Hepatocyte (in vitro differentiated cells): ENCODE data around the gene TBL1Y.

Source experiments
- EZH2 ChIP-seq: fragments of 200-600 bp; sonication (generic); IDR thresholded peaks from 2 replicates; pipeline ENCODE4 v1.6.1; 2016; ENCODE audit warnings: antibody characterized with exemption, mild to moderate bottlenecking, borderline replicate concordance
- EZH2phosphoT487 ChIP-seq: fragments of 200-600 bp; sonication (generic); IDR thresholded peaks from one replicate; pipeline ENCODE4 v1.6.1; 2018; ENCODE audit warnings: antibody characterized with exemption, mild to moderate bottlenecking, low read depth, moderate library complexity; ENCODE audit not compliant: unreplicated experiment, severe bottlenecking
- TF ChIP-seq, protein P1 (sequence below): fragments of 200-600 bp; sonication (generic); IDR thresholded peaks from 2 replicates; pipeline ENCODE4 v1.5.1; 2016; ENCODE audit warnings: antibody characterized with exemption, mild to moderate bottlenecking; ENCODE audit not compliant: poor library complexity

DNA sequence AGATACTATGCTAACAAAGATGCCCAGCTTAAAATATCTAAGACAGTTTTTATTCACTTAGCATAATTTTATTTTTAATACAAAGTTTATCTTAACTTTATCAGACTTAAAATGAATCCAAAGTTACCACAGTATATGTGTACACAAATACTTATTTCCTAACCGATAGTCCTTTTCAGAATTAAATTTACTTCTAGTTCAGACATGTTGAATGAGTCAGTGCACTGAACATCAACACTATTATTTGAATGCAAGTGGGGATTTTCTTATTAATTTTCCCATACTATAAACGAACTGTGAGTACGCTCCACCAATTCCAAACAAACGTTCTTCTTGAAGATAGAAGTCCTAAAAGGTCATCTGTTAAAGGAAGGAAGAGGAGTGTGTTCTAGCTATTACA, 39.5 kb downstream of the TBL1Y start:
- no peak for TF ChIP-seq EZH2
- TF ChIP-seq, protein P1, sequence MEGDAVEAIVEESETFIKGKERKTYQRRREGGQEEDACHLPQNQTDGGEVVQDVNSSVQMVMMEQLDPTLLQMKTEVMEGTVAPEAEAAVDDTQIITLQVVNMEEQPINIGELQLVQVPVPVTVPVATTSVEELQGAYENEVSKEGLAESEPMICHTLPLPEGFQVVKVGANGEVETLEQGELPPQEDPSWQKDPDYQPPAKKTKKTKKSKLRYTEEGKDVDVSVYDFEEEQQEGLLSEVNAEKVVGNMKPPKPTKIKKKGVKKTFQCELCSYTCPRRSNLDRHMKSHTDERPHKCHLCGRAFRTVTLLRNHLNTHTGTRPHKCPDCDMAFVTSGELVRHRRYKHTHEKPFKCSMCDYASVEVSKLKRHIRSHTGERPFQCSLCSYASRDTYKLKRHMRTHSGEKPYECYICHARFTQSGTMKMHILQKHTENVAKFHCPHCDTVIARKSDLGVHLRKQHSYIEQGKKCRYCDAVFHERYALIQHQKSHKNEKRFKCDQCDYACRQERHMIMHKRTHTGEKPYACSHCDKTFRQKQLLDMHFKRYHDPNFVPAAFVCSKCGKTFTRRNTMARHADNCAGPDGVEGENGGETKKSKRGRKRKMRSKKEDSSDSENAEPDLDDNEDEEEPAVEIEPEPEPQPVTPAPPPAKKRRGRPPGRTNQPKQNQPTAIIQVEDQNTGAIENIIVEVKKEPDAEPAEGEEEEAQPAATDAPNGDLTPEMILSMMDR: no peak
- no peak for TF ChIP-seq EZH2phosphoT487
